GM12864 (cell line): Measurements from ENCODE around the gene TGFA.

Experiments
- DNase-seq: peaks from one replicate; pipeline ENCODE4 v3.0.0-alpha.2; 2011; ENCODE audit warnings: low read depth
- H3K4me3 ChIP-seq: 2 replicates; pipeline ENCODE4 v1.5.1; 2011; ENCODE audit warnings: mild to moderate bottlenecking, low read depth, low read length, control low read depth
- TF ChIP-seq, protein P1 (sequence below): IDR thresholded peaks from 2 replicates; pipeline ENCODE4 v1.5.1; 2011; ENCODE audit warnings: low read depth, mild to moderate bottlenecking, moderate library complexity, low read length, control low read depth, inconsistent platforms; ENCODE audit errors: missing control alignments

The TGFA gene

DNA sequence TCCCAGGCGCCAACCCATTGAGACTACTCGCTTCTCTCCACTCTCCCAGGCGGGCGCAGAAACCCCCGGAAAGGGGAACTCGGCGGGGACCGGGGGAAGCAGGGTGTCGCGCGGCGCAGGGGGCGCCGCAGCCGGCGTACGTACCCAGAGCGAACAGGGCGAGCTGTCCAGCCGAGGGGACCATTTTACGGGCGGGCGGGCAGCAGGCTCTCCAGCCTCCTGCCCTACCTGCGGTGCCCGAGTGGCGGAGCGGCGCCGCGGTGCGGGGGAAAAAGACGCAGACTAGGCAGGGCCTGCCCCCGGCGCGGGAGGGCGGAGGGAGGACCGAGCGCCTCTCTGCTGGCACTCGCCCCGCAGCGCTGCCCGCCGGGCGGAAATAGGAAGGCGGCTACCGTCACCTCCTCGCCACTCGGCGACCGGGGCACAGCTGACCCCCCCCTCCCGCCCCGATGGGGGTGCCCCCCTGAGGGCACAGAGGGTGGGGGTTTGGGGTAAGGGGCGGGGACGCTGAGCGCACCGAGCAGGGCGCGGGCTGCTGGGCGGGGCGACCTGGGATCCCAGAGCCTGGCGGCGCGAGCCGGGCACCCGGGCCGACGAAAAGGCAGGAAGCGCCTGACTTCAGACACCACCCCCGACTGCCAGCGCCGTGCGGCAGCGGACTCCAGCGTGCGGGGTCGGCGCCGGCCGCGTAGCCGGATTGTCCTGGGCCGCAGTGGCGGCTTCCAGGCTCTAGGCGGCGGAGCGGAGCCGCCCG, at the start of gene TGFA:
TGFA (minus strand) TSS at position 243 of the 754 bp plus-strand sequence; CDS start at position 184, 59 bp downstream.
- no peak for DNase-seq
- TF ChIP-seq, protein P1, sequence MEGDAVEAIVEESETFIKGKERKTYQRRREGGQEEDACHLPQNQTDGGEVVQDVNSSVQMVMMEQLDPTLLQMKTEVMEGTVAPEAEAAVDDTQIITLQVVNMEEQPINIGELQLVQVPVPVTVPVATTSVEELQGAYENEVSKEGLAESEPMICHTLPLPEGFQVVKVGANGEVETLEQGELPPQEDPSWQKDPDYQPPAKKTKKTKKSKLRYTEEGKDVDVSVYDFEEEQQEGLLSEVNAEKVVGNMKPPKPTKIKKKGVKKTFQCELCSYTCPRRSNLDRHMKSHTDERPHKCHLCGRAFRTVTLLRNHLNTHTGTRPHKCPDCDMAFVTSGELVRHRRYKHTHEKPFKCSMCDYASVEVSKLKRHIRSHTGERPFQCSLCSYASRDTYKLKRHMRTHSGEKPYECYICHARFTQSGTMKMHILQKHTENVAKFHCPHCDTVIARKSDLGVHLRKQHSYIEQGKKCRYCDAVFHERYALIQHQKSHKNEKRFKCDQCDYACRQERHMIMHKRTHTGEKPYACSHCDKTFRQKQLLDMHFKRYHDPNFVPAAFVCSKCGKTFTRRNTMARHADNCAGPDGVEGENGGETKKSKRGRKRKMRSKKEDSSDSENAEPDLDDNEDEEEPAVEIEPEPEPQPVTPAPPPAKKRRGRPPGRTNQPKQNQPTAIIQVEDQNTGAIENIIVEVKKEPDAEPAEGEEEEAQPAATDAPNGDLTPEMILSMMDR = peak; percentile 87
- peak within 1 kb of the TSS; percentile 49 for H3K4me3 ChIP-seq

DNA sequence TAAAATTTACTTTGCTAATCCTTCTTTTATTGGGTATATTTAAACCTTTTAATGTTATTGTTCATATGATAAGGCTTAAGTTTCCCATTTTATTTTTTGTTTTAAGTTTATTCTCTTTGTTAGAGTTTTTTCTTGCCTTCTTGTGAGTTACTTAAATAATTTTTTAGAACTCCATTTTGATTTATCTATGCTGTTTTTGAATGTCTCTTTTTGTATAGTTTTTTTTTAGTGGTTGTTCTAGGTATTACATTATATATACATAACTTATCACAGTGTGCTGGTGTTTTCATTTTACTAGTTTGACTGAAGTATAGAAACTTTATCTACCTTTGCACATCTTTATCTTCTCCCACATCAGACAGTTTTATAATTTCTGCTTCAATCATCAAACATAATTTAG, 49.4 kb upstream of the TGFA start:
- no peak for DNase-seq
- TF ChIP-seq, protein P1 = no peak
- H3K4me3 ChIP-seq = no peak overlapping the region

DNA sequence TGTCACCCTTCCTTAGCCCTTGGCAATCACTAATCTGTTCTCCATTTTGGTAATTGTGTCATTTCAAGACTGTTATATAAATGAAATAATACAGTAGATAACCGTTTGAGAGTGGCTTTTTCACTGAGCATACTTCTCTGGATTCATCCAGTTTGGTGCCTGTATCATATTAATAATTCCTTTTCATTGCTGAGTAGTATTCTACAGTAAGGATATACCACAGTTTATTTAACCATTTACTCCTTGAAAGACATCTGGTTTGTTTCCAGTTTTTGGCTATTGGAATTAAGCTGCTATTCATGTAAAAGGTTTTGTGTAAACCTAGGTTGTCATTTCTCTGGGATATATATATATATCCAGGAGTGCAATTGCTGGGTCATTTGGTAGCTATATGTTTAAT, 44.6 kb upstream of the TGFA start:
- TF ChIP-seq, protein P1 = no peak

DNA sequence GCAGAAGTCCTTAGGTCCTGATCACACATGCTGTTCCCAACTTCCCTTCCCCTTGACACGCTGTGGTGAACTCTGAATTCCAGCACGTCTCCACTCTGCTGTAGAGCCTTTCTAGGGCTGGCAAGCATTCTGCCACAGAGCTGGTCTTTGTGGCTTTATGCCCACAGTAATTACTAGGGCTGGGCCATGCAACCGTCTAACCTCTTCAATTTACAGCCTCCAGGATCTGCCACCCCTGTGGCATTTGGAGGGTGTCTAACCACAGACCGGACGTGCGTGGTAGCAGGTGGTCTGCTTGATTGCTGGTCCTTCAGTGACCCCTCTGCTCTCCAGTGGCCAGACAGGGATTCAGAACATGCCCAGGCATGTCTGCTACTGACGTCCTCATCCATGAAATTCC, 43.1 kb upstream of the TGFA start:
- no peak overlapping the region for H3K4me3 ChIP-seq
- TF ChIP-seq, protein P1 = no peak
- DNase-seq = no peak

More for the DNA sequence above, 44.6 kb upstream of the TGFA start:
- H3K4me3 ChIP-seq = no peak overlapping the region
- no peak for DNase-seq

DNA sequence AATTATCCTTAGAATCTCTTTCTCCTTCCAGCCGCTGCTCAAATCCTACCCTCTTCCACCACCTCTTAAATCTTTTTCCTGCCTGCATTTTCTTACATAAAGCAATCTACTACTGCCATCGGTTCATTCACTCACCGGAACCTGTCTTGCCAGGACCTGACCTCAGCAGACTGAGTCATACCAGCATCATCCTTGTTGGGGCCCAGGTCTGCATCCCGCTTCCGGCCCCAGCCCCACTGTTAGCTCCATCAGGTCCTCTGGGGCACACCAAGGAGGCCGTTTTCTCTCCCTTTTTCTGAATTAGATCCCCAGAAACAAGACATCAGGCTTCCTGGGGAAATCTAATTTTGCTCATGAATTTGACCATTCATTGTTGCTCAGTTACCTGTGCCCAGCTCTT, 42.7 kb upstream of the TGFA start:
- no peak overlapping the region for H3K4me3 ChIP-seq
- DNase-seq = no peak
- TF ChIP-seq, protein P1 = no peak

DNA sequence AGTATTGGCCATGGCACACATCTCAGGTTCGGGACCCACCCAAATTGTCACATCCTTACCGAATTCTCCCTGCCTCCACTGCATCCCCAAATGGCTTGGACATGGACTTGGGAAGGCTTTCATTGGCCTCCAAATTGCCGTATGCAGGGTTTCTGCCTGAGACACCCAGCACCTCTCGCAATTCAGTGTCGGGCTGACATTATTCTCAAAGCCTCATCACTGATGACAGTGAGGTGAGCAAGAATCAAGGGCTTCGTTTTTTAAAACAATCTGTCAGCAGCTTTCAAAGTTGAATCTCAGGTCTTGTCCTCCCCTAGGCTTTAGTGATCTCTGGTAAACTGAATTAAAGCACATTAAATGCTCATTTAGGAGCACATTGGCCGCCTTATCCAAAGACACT, 29.5 kb upstream of the TGFA start:
- no peak overlapping the region for H3K4me3 ChIP-seq
- TF ChIP-seq, protein P1 = no peak

DNA sequence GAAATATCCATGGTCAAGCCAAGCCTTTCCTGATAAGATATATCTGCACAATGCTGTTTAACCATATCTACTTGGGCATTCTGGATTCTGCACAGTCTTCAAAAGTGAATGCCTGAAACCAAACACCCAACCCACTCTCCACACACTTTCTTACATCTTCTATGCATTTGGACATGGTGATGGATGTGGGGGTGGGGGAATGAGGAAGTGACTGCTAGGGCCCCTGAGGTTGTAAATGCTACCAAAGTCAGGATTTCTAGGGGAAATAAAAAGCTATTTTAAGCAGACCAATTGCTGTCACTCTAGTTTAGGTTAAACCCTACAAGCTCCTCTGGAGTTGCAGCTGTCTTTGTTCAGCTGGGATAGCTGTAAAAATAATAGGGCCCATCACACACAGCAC, 26.7 kb upstream of the TGFA start:
- no peak overlapping the region for H3K4me3 ChIP-seq
- DNase-seq = no peak
- TF ChIP-seq, protein P1 = no peak

More for the DNA sequence above, 29.5 kb upstream of the TGFA start:
- DNase-seq = no peak
